HEK293T (cell line): Measurements from ENCODE around the gene CREB1.
A peak's percentile ranks its signal among the peaks of the same experiment; 100 is the strongest.

ENCODE experiments used
- CTCF ChIA-PET: fragments of 350-600 bp; formaldehyde crosslinking; extraction: SDS; loops from one replicate; lab custom pipeline; 2021; ENCODE audit warnings: antibody characterized with exemption, inconsistent platforms; lab: Yijun Ruan, JAX
- POLR2A ChIA-PET: fragments of 350-600 bp; formaldehyde crosslinking; extraction: SDS; loops from one replicate; lab custom pipeline; 2020; ENCODE audit warnings: antibody characterized with exemption, inconsistent platforms; lab: Yijun Ruan, JAX
- DNase-seq: peaks from one replicate; pipeline ENCODE4 v3.0.0; 2012; ENCODE audit warnings: mixed read lengths; ENCODE audit errors: extremely low spot score
- ARNT ChIP-seq: fragments of 450-650 bp; IDR thresholded peaks from 2 replicates; pipeline ENCODE4 v1.6.1; 2017; ENCODE audit warnings: mild to moderate bottlenecking
- BHLHE40 ChIP-seq: fragments of 450-650 bp; IDR thresholded peaks from 2 replicates; pipeline ENCODE4 v1.6.1; 2016; ENCODE audit warnings: mild to moderate bottlenecking, moderate library complexity, borderline replicate concordance
- CTBP1 ChIP-seq: fragments of 450-650 bp; IDR thresholded peaks from 2 replicates; pipeline ENCODE4 v1.6.1; 2016; ENCODE audit warnings: borderline replicate concordance
- ELF4 ChIP-seq: fragments of 450-650 bp; IDR thresholded peaks from 2 replicates; pipeline ENCODE4 v1.6.1; 2017; ENCODE audit warnings: antibody characterized with exemption
- FOXA1 ChIP-seq: fragments of 450-650 bp; IDR thresholded peaks from 2 replicates; pipeline ENCODE4 v1.6.1; 2016; ENCODE audit warnings: mild to moderate bottlenecking
- FOXK2 ChIP-seq: fragments of 450-650 bp; IDR thresholded peaks from 2 replicates; pipeline ENCODE4 v1.6.1; 2016; ENCODE audit warnings: mild to moderate bottlenecking
- FOXM1 ChIP-seq: fragments of 450-650 bp; IDR thresholded peaks from 2 replicates; pipeline ENCODE4 v1.6.1; 2017; ENCODE audit warnings: mild to moderate bottlenecking, borderline replicate concordance
- HDGF ChIP-seq: fragments of 450-650 bp; IDR thresholded peaks from 2 replicates; pipeline ENCODE4 v1.6.1; 2017; ENCODE audit warnings: antibody characterized with exemption, borderline replicate concordance
- L3MBTL2 ChIP-seq: fragments of 450-650 bp; conservative IDR thresholded peaks from 2 replicates; pipeline ENCODE4 v1.6.1; 2016; ENCODE audit warnings: mild to moderate bottlenecking
- LEF1 ChIP-seq: fragments of 450-650 bp; IDR thresholded peaks from 2 replicates; pipeline ENCODE4 v1.6.1; 2017; ENCODE audit warnings: mild to moderate bottlenecking, borderline replicate concordance
- NFRKB ChIP-seq: fragments of 450-650 bp; IDR thresholded peaks from 2 replicates; pipeline ENCODE4 v1.6.1; 2016; ENCODE audit warnings: mild to moderate bottlenecking, moderate library complexity
- SP1 ChIP-seq: fragments of 450-650 bp; IDR thresholded peaks from 2 replicates; pipeline ENCODE4 v1.6.1; 2017
- SUZ12 ChIP-seq: fragments of 450-650 bp; IDR thresholded peaks from 2 replicates; pipeline ENCODE4 v1.6.1; 2016; ENCODE audit warnings: mild to moderate bottlenecking
- TARDBP ChIP-seq: fragments of 450-650 bp; IDR thresholded peaks from 2 replicates; pipeline ENCODE4 v1.6.1; 2016
- ZNF384 ChIP-seq: fragments of 450-650 bp; IDR thresholded peaks from 2 replicates; pipeline ENCODE4 v1.6.1; 2016
- TF ChIP-seq, protein P1 (sequence below): fragments of 450-650 bp; IDR thresholded peaks from 2 replicates; pipeline ENCODE4 v1.6.1; 2016

Gene CREB1

DNA sequence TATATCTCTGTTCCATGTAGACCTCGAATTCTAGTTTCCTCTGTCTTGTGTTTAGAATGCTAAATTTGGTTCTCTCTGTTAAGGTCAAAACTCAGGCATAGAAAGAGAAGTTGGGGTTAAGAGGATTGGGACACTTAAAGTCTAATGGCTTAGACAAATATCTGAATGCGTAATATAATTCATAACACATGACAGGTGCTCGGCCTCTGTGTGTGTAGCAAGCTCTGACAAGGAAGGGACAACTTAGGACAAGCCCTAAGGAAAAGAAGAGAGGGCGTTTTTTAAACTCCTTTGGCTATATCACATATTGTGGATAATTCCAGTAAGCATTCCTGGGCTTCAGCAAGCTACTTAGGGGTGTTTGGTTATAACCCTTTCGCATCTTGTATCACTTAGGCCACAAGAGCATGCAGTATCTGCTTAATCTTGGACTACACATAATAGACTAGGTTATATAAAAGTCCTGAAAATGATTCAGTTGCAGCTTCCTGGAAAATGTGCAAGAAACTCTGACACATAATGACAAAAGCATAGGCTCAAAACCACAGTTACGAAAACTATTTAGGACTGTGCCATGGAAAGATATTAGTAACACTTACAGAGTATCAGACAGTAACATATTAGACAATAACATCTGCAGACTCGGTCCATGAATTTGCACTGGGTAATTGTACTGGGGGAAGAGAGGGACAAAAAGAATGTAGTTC lies 16.1 kb upstream of the CREB1 start:
- POLR2A ChIA-PET: interaction anchor here (1.1 kb wide), 1 partner anchor 16 kb away, joined by 3 read pairs; the partner anchor contains the start of gene CREB1
- TF ChIP-seq FOXM1: no peak
- no peak for TF ChIP-seq HDGF
- TF ChIP-seq BHLHE40: no peak
- no peak for TF ChIP-seq L3MBTL2
- TF ChIP-seq TARDBP: no peak
- no peak for TF ChIP-seq NFRKB
- TF ChIP-seq FOXK2: no peak
- TF ChIP-seq SUZ12: no peak
- no peak for TF ChIP-seq LEF1
- TF ChIP-seq ZNF384: no peak
- TF ChIP-seq, protein P1, sequence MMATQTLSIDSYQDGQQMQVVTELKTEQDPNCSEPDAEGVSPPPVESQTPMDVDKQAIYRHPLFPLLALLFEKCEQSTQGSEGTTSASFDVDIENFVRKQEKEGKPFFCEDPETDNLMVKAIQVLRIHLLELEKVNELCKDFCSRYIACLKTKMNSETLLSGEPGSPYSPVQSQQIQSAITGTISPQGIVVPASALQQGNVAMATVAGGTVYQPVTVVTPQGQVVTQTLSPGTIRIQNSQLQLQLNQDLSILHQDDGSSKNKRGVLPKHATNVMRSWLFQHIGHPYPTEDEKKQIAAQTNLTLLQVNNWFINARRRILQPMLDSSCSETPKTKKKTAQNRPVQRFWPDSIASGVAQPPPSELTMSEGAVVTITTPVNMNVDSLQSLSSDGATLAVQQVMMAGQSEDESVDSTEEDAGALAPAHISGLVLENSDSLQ: no peak
- no peak for TF ChIP-seq FOXA1
- no peak for TF ChIP-seq ARNT
- TF ChIP-seq ELF4: no peak
- TF ChIP-seq CTBP1: no peak
- TF ChIP-seq SP1: no peak
- DNase-seq: no peak
- CTCF ChIA-PET: no interaction called here

DNA sequence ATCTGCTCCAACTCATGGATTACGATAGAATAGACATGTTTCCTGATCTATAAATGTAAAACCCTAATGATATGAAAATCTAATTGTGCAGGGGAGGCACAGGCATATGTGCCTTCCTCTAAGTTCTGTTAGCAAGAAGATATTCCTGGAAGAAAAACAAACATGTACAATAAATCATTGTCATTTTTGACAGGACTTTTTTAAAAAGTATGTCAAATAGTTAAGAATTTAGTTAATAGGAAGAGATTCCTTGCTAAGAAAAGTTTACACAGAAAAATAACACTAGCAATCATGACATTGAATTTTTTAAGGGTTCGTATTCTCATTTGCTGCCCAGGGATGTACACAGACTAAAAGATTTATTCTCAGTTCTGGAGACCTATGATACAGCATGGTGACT lies 15.3 kb upstream of the CREB1 start:
- CTCF ChIA-PET: no interaction called here
- POLR2A ChIA-PET: interaction anchor here (1.1 kb wide), 1 partner anchor 15 kb away, joined by 3 read pairs; the partner anchor contains the start of gene CREB1

DNA sequence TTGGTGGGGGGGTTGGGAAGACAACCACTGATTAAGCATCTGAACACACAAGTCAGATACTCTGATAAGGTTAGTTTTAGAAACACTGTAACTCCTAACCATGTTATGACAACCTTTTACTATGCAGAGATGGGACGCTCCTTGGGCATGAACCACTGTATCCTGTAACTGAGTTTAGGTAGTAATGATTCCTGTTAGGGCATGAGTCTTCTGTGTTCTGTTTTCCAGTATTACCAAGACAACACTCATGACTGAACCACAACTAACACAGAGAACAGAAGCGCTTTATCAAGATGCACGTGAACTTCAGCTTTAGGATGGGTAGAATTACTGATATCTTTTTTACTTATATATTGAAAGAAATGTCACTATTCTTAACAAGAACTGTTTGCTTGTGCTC lies 14.1 kb upstream of the CREB1 start:
- no peak for TF ChIP-seq HDGF
- no peak for TF ChIP-seq CTBP1
- no peak for TF ChIP-seq TARDBP
- TF ChIP-seq, protein P1: no peak
- no peak for TF ChIP-seq FOXK2
- no peak for TF ChIP-seq SUZ12
- no peak for TF ChIP-seq SP1
- ChIA-PET POLR2A (no interaction called here), CTCF (no interaction called here)

More for the DNA sequence above, 15.3 kb upstream of the CREB1 start:
- no peak for DNase-seq
- TF ChIP-seq, protein P1: peak; percentile 54; the same call in 1 of the 2 replicates
- TF ChIP-seq CTBP1: no peak

DNA sequence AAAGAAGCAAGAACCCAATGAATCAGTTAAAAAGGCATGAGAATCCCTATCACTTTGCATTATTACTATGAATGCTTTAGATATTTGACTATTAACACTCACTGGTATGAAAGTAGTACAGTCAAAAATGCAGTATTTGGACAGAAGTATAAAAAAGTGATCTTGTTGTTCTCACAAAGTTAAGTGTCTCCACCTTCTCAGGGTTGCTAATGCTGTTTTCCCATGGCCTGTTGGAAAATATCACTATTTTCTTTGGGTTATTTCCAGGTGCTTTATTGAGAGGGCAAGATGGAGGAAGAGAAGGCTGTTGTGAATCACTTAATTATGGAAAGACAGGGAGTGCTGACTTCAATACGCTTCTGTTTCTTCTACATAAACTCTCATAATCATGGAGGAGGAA lies 13.6 kb upstream of the CREB1 start:
- TF ChIP-seq SUZ12 (no peak), LEF1 (no peak), ELF4 (no peak), ARNT (no peak), CTBP1 (no peak), FOXK2 (no peak), ZNF384 (no peak), HDGF (no peak), FOXA1 (no peak), L3MBTL2 (no peak), TARDBP (no peak), FOXM1 (no peak)
- TF ChIP-seq, protein P1: no peak
- POLR2A ChIA-PET: no interaction called here
- CTCF ChIA-PET: no interaction called here

More for the DNA sequence above, 14.1 kb upstream of the CREB1 start:
- no peak for DNase-seq

DNA sequence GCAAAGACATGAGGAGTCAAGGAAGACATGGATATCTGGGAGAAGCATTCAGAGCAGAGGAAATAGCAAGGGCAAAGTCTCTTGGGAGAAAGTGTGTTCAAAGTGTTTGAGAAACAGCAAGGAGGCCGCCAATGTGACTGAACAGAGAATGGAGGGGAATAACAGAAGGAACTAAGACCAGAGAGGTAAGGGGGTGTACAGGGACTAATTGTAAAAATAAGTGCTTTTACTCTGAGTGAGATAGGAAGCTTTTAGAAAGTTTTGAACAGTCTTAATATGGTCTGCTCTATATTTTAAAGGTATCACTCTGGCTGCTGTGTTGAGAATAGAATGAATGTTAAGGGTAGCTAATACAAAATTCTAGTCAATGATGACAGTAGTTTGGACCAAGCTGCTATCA lies 6.8 kb upstream of the CREB1 start:
- CTCF ChIA-PET: no interaction called here
- DNase-seq: no peak
- POLR2A ChIA-PET: no interaction called here
- no peak for TF ChIP-seq ZNF384
- no peak for TF ChIP-seq FOXK2
- no peak for TF ChIP-seq NFRKB
- TF ChIP-seq FOXA1: no peak
- TF ChIP-seq BHLHE40: no peak
- TF ChIP-seq CTBP1: no peak
- no peak for TF ChIP-seq ARNT
- TF ChIP-seq SUZ12: no peak
- TF ChIP-seq TARDBP: no peak
- TF ChIP-seq, protein P1: no peak
- TF ChIP-seq LEF1: no peak

More for the DNA sequence above, 13.6 kb upstream of the CREB1 start:
- no peak for DNase-seq
